ENCODE measurements around the gene SRXN1.
"Not testable (repeated sequence)": the region's sequence is repeated elsewhere in the genome, so short reads cannot be mapped to it uniquely, and the experiment has no call there.

Gene SRXN1

DNA sequence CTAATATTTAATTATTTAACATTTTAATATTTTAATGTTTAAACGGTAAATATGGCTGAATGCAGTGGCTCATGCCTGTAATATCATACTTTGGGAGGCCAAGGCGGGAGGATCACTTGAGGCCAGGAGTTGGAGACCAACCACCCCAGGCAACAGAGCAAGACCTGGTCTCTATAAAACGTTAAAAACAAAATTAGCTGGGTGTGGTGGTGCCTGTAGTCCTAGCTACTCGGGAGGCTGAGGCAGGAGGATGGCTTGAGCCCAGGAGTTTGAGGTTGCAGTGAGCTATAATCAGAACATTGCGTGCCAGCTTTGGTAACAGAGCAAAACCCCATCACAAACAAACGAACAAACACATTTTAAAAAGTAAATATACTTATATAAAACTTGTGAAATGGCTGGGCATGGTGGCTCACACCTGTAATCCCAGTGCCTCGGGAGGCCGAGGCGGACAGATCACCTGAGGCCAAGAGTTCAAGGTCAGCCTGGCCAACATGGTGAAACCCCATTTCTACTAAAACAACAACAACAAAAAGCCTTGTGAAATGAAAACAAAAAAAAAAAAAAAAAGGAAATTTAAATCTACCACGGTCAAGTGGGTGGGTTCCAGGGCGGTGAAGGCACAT lies 8.2 kb downstream of the SRXN1 start:
- Histone ChIP-seq H3K4me1 (ENCODE audit: insufficient read depth, low read length, severe bottlenecking) (peaks cover 3% of the 10 kb centered on the region), H3K9me3 (ENCODE audit: low read length) (no peaks in the 10 kb centered on the region), H3K4me2 (ENCODE audit: low read length) (no peak overlapping the region), H3K27me3 (ENCODE audit: insufficient read depth, low read length) (no peaks in the 10 kb centered on the region), H3K9me2 (ENCODE audit: low read depth, low read length) (no peaks in the 10 kb centered on the region), H3F3A (ENCODE audit: insufficient read depth, low read length) (no peaks in the 10 kb centered on the region), H3K79me2 (ENCODE audit: insufficient read depth, low read length) (no peaks in the 10 kb centered on the region), H3K9ac (ENCODE audit: low read length) (no peak overlapping the region), H3K27ac (ENCODE audit: low read depth, low read length, poor library complexity, severe bottlenecking) (no peak overlapping the region), H3K36me3 (ENCODE audit: insufficient read depth, low read length) (peaks cover 28% of the 10 kb centered on the region), H2AFZ (ENCODE audit: low read length) (no peak overlapping the region), H4K20me1 (ENCODE audit: insufficient read depth, low read length) (no peaks in the 10 kb centered on the region), H3K4me3 (ENCODE audit: low read depth, low read length, poor library complexity, severe bottlenecking) (no peak overlapping the region)
- TF ChIP-seq EZH2 (IDR thresholded peaks at IDR 0.05; ENCODE audit: borderline replicate concordance, low read length): no peak
- TF ChIP-seq, protein P1, sequence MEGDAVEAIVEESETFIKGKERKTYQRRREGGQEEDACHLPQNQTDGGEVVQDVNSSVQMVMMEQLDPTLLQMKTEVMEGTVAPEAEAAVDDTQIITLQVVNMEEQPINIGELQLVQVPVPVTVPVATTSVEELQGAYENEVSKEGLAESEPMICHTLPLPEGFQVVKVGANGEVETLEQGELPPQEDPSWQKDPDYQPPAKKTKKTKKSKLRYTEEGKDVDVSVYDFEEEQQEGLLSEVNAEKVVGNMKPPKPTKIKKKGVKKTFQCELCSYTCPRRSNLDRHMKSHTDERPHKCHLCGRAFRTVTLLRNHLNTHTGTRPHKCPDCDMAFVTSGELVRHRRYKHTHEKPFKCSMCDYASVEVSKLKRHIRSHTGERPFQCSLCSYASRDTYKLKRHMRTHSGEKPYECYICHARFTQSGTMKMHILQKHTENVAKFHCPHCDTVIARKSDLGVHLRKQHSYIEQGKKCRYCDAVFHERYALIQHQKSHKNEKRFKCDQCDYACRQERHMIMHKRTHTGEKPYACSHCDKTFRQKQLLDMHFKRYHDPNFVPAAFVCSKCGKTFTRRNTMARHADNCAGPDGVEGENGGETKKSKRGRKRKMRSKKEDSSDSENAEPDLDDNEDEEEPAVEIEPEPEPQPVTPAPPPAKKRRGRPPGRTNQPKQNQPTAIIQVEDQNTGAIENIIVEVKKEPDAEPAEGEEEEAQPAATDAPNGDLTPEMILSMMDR (IDR thresholded peaks at IDR 0.05; ENCODE audit: low read length): no peak

DNA sequence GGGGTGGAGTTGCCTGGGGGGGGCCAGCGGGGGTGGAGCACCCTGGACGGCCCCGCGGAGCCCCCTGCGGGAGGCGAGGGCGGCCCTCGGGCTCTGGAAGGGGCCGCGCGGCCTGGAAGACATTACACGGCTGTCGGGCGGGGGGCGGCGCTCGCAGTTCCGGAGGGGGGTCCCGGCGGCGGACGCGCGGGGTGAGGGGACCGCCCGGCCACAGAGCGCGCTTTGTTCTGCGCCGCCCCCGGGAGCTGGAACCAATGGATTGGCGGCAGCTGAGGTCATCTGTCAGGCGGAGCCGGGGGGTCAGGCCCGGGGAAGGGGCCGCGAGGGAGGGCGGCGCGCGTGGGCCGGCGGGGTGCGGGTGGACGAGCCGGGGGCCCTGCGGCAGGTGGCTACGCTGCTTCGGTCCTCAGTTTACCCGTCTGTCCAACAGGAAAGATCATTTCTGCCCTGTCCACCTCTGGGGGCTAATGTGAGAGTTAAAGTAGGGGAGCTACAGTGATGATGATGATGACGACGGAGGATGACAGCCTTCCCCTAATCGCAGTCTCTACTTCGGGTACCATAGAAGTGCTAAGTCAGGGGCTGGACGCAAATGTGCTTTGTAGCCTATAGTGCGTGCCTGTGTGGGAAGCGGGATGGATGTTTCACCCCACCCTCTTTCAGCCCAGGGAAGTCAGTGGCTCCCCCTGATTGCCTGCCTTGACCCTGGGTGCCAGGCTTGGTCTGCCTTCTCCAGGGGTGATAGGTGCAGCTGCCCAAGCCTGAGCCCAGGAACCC lies 10.4 kb downstream of the SRXN1 start:
- peaks cover 11% of the 10 kb centered on the region for H3K36me3 ChIP-seq (ENCODE audit: insufficient read depth, low read length)
- peaks cover 3% of the 10 kb centered on the region for H3K4me1 ChIP-seq (ENCODE audit: insufficient read depth, low read length, severe bottlenecking)
- no peaks in the 10 kb centered on the region for H3K79me2 ChIP-seq (ENCODE audit: insufficient read depth, low read length)
- H3K4me2 ChIP-seq (ENCODE audit: low read length): no peak overlapping the region
- no peak overlapping the region for H3K9ac ChIP-seq (ENCODE audit: low read length)
- no peaks in the 10 kb centered on the region for H3K27me3 ChIP-seq (ENCODE audit: insufficient read depth, low read length)
- TF ChIP-seq, protein P1 (IDR thresholded peaks at IDR 0.05; ENCODE audit: low read length): no peak
- no peak for TF ChIP-seq EZH2 (IDR thresholded peaks at IDR 0.05; ENCODE audit: borderline replicate concordance, low read length)
- H4K20me1 ChIP-seq (ENCODE audit: insufficient read depth, low read length): no peaks in the 10 kb centered on the region
- no peaks in the 10 kb centered on the region for H3K9me2 ChIP-seq (ENCODE audit: low read depth, low read length)
- H2AFZ ChIP-seq (ENCODE audit: low read length): no peak overlapping the region
- H3K4me3 ChIP-seq (ENCODE audit: low read depth, low read length, poor library complexity, severe bottlenecking): no peak overlapping the region
- no peaks in the 10 kb centered on the region for H3F3A ChIP-seq (ENCODE audit: insufficient read depth, low read length)
- no peak overlapping the region for H3K27ac ChIP-seq (ENCODE audit: low read depth, low read length, poor library complexity, severe bottlenecking)
- no peaks in the 10 kb centered on the region for H3K9me3 ChIP-seq (ENCODE audit: low read length)

DNA sequence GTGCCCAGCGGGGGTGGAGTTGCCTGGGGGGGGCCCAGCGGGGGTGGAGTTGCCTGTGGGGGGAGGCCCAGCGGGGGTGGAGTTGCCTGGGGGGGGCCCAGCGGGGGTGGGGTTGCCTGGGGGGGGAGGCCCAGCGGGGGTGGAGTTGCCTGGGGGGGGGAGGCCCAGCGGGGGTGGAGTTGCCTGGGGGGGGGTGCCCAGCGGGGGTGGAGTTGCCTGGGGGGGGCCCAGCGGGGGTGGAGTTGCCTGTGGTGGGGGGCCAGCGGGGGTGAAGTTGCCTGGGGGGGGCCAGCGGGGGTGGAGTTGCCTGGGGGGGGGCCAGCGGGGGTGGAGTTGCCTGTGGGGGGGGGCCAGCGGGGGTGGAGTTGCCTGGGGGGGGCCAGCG lies 11.0 kb downstream of the SRXN1 start:
- not testable (repeated sequence) for H4K20me1 ChIP-seq (ENCODE audit: insufficient read depth, low read length); H3K9me2 ChIP-seq (ENCODE audit: low read depth, low read length); H3K9ac ChIP-seq (ENCODE audit: low read length); H3K4me3 ChIP-seq (ENCODE audit: low read depth, low read length, poor library complexity, severe bottlenecking); H3K4me1 ChIP-seq (ENCODE audit: insufficient read depth, low read length, severe bottlenecking); H3K9me3 ChIP-seq (ENCODE audit: low read length); H3K4me2 ChIP-seq (ENCODE audit: low read length); H2AFZ ChIP-seq (ENCODE audit: low read length); H3K79me2 ChIP-seq (ENCODE audit: insufficient read depth, low read length); H3K27me3 ChIP-seq (ENCODE audit: insufficient read depth, low read length); H3F3A ChIP-seq (ENCODE audit: insufficient read depth, low read length); H3K36me3 ChIP-seq (ENCODE audit: insufficient read depth, low read length); H3K27ac ChIP-seq (ENCODE audit: low read depth, low read length, poor library complexity, severe bottlenecking)

DNA sequence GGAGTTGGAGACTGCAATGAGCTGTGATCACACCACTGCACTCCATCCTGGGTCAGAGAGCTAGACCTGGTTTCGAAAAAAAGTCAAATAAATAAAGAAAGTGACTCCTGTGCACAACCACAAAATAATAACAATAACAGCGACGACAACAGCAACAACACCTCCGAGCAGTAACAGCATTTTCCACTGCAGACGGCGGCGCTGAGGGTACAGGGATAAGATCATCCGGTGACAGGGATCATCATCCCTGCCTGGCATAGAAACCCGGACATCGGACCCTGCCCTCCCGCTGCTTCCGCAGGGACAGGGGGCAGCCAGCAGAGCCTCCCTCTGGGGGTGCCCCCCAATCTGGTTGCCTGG lies 11.5 kb downstream of the SRXN1 start:
- TF ChIP-seq, protein P1 (IDR thresholded peaks at IDR 0.05; ENCODE audit: low read length): no peak
- TF ChIP-seq EZH2 (IDR thresholded peaks at IDR 0.05; ENCODE audit: borderline replicate concordance, low read length): no peak
- H4K20me1 ChIP-seq (ENCODE audit: insufficient read depth, low read length): no peaks in the 10 kb centered on the region
- H3K9ac ChIP-seq (ENCODE audit: low read length): no peak overlapping the region
- H3K4me3 ChIP-seq (ENCODE audit: low read depth, low read length, poor library complexity, severe bottlenecking): no peak overlapping the region
- no peaks in the 10 kb centered on the region for H3K9me2 ChIP-seq (ENCODE audit: low read depth, low read length)
- H3K9me3 ChIP-seq (ENCODE audit: low read length): no peaks in the 10 kb centered on the region
- no peak overlapping the region for H3K27ac ChIP-seq (ENCODE audit: low read depth, low read length, poor library complexity, severe bottlenecking)
- no peaks in the 10 kb centered on the region for H3K79me2 ChIP-seq (ENCODE audit: insufficient read depth, low read length)
- no peaks in the 10 kb centered on the region for H3K27me3 ChIP-seq (ENCODE audit: insufficient read depth, low read length)
- no peak overlapping the region for H2AFZ ChIP-seq (ENCODE audit: low read length)
- H3K4me1 ChIP-seq (ENCODE audit: insufficient read depth, low read length, severe bottlenecking): peaks cover 3% of the 10 kb centered on the region
- H3K36me3 ChIP-seq (ENCODE audit: insufficient read depth, low read length): no peaks in the 10 kb centered on the region; the same call in 1 of the 2 replicates
- H3F3A ChIP-seq (ENCODE audit: insufficient read depth, low read length): no peaks in the 10 kb centered on the region
- no peak overlapping the region for H3K4me2 ChIP-seq (ENCODE audit: low read length)

Measured in OCI-LY1 (cell line).